Measurements from ENCODE around the gene PRRG1. TPM values are rescaled to one million over a fixed set of nuclear protein-coding genes. Genes with fewer than 3 reads are reported as not detected.

Gene PRRG1
- total RNA-seq, 2 donors from 2014 or later = 3.9 to 7.9 TPM

- H3K27me3 ChIP-seq = no peaks in the 10 kb centered on the region
- no peaks in the 10 kb centered on the region for H3K4me1 ChIP-seq
- 89 to 95% methylated on average over 10 to 22 of the region's 35 CpGs for WGBS, 2 donors
- no peaks in the 10 kb centered on the region for H3K36me3 ChIP-seq (replicated peaks in 1 of 2; ENCODE audit: insufficient read depth in 1 of 2, low read depth in 2 of 2)
- DNase-seq (no peak), ATAC-seq (no peak)
- no peak for TF ChIP-seq POLR2A (IDR thresholded peaks at IDR 0.05)
- no peak for TF ChIP-seq CTCF (IDR thresholded peaks at IDR 0.05)
- H3K9me3 ChIP-seq = no peaks in the 10 kb centered on the region
- H3K27ac ChIP-seq = no peak overlapping the region
- no peak overlapping the region for H3K4me3 ChIP-seq
- intact Hi-C loops (cut with DNase I) = no loop called here
These were observed 155.8 kb downstream of the PRRG1 start for GRCh38 chrX:37504991-37505390.

Other genes starting within 250 kb of the PRRG1 start
- gene LANCL3, start 222.3 kb downstream of the PRRG1 start, total RNA-seq = under 1 TPM in 1 of 2 donors, not detected in 1; 0.26 TPM

Measured in body of pancreas (tissue), 4 donors.